Vagina (tissue), 2 donors: ENCODE data around the gene PLD2. TPM values are rescaled to one million over a fixed set of nuclear protein-coding genes. Genes with fewer than 3 reads are reported as not detected.
A peak's percentile ranks its signal among the peaks of the same experiment; 100 is the strongest.

Source experiments
- DNase-seq, 2 donors: peaks; one replicate each; pipeline ENCODE4 v3.0.0-alpha.2; 2017; ENCODE audit errors: extremely low spot score in 2 of 2
- H3K27ac ChIP-seq: fragments of 200-600 bp; sonication (generic); one replicate; pipeline ENCODE4 v1.5.1; 2019
- H3K27me3 ChIP-seq: fragments of 200-600 bp; sonication (generic); one replicate; pipeline ENCODE4 v1.5.1; 2019
- H3K36me3 ChIP-seq, 2 donors: fragments of 200-600 bp; sonication (generic); one replicate each; pipeline ENCODE4 v1.5.1; 2017 to 2019
- H3K4me1 ChIP-seq: fragments of 200-600 bp; sonication (generic); one replicate; pipeline ENCODE4 v1.5.1; 2019
- H3K4me3 ChIP-seq, 2 donors: fragments of 200-600 bp; sonication (generic); 1 replicate in 1 of 2; 2 replicates in 1 of 2; pipeline ENCODE4 v1.5.1; 2016 to 2019
- H3K9me3 ChIP-seq: fragments of 200-600 bp; sonication (generic); one replicate; pipeline ENCODE4 v1.5.1; 2019
- POLR2A ChIP-seq, 2 donors: fragments of 450-650 bp; IDR thresholded peaks; one replicate each; pipeline ENCODE4 v1.6.1; 2017; ENCODE audit warnings: antibody characterized with exemption in 2 of 2, mild to moderate bottlenecking in 2 of 2, moderate library complexity in 2 of 2
- POLR2AphosphoS5 ChIP-seq, 2 donors: sonication (generic); formaldehyde crosslinking; IDR thresholded peaks; one replicate each; pipeline ENCODE4 v1.9.0; 2017; ENCODE audit warnings: antibody characterized with exemption in 2 of 2, mild to moderate bottlenecking in 2 of 2, low read depth in 1 of 2; ENCODE audit not compliant: insufficient read depth in 1 of 2
- intact Hi-C: fragments of 100-400 bp; cut with DNase I; formaldehyde crosslinking; loops from one replicate; pipeline ENCODE4 v1.15.1; 2023
- total RNA-seq: library from RNA; depleted of rRNA; stranded (reverse); fragments of >200 nt; gene quantifications from one replicate; pipeline ENCODE4 v1.2.3, GENCODE V29; 2016
- TF ChIP-seq, protein P1 (sequence below), 3 experiments: fragments of 450-650 bp in 2 of 3; fragments of 200-600 bp in 1 of 3; sonication (generic) in 1 of 3; IDR thresholded peaks; one replicate each; pipeline ENCODE4 v1.5.1; 2017 to 2019; ENCODE audit warnings: antibody characterized with exemption in 3 of 3, mild to moderate bottlenecking in 2 of 3, moderate library complexity in 2 of 3

PLD2 gene
- total RNA-seq, 1 donor from 2014 or later, result 63.6 TPM

DNA sequence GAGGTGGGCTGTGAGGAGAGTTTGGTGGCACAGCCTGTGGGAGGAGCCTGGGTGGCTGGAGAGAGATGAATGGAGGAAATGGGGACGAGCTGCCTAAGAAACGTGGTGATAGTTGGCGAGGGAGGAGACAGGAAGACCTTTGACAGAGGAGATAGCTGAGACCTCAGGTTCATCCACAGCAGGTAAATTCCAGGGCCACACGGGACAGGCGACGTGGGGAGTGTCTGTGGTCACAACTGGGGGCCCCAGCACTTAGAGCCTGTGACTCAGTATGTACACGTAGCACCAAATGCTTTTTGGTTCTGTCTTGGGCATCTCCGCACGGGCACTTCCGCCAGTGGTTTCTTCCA, 33.9 kb downstream of the PLD2 start:
- no peaks in the 10 kb centered on the region for H3K9me3 ChIP-seq
- peaks cover 55% of the 10 kb centered on the region for H3K4me1 ChIP-seq
- intact Hi-C loops, result no loop called here
- H3K27me3 ChIP-seq, result no peaks in the 10 kb centered on the region
- H3K4me3 ChIP-seq, result no peak overlapping the region
- no peak for TF ChIP-seq POLR2A (IDR thresholded peaks at IDR 0.05)
- TF ChIP-seq POLR2AphosphoS5 (IDR thresholded peaks at IDR 0.05; ENCODE audit: insufficient read depth in 1 of 2, low read depth in 1 of 2), result no peak
- H3K36me3 ChIP-seq, result no peaks in the 10 kb centered on the region
- no peak for DNase-seq
- H3K27ac ChIP-seq, result no peak overlapping the region

DNA sequence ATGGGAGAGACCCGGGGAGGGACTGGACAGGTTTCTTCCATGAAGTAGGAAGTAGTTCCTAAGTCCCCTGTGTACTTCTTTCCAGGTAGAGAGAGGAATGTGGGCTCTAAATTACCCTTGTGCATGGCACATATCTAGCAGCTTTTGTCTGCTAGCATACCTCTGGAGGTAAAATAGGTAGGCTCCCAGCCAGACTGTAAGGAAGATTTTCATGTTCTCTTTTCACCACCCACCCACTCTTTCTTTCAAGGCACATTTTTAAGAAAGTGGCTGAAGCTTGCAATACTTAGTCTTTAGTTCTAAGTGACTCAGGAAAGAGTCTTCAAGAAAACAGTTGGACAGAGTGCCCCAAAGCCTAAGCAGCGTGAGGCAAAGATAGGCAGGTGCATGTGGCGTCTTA, 35.4 kb downstream of the PLD2 start:
- TF ChIP-seq, protein P1, sequence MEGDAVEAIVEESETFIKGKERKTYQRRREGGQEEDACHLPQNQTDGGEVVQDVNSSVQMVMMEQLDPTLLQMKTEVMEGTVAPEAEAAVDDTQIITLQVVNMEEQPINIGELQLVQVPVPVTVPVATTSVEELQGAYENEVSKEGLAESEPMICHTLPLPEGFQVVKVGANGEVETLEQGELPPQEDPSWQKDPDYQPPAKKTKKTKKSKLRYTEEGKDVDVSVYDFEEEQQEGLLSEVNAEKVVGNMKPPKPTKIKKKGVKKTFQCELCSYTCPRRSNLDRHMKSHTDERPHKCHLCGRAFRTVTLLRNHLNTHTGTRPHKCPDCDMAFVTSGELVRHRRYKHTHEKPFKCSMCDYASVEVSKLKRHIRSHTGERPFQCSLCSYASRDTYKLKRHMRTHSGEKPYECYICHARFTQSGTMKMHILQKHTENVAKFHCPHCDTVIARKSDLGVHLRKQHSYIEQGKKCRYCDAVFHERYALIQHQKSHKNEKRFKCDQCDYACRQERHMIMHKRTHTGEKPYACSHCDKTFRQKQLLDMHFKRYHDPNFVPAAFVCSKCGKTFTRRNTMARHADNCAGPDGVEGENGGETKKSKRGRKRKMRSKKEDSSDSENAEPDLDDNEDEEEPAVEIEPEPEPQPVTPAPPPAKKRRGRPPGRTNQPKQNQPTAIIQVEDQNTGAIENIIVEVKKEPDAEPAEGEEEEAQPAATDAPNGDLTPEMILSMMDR (IDR thresholded peaks at IDR 0.05), result no peak
- TF ChIP-seq POLR2A (IDR thresholded peaks at IDR 0.05) (no peak), POLR2AphosphoS5 (IDR thresholded peaks at IDR 0.05; ENCODE audit: insufficient read depth in 1 of 2, low read depth in 1 of 2) (no peak)
- intact Hi-C loops, result no loop called here
- Histone ChIP-seq H3K9me3 (no peaks in the 10 kb centered on the region), H3K36me3 (no peaks in the 10 kb centered on the region), H3K4me3 (no peak overlapping the region), H3K27me3 (no peaks in the 10 kb centered on the region), H3K27ac (no peak overlapping the region), H3K4me1 (peaks cover 53% of the 10 kb centered on the region)
- DNase-seq, result no peak

- no peak overlapping the region for H3K4me3 ChIP-seq
- no peaks in the 10 kb centered on the region for H3K9me3 ChIP-seq
- no peaks in the 10 kb centered on the region for H3K36me3 ChIP-seq
- intact Hi-C loops, result no loop called here
- H3K27ac ChIP-seq, result no peak overlapping the region
- no peak for DNase-seq
- no peak for TF ChIP-seq POLR2A (IDR thresholded peaks at IDR 0.05)
- peaks cover 53% of the 10 kb centered on the region for H3K4me1 ChIP-seq
- H3K27me3 ChIP-seq, result no peaks in the 10 kb centered on the region
Observed at GRCh38 chr17:4843321-4844000, 36.5 kb downstream of the PLD2 start.

DNA sequence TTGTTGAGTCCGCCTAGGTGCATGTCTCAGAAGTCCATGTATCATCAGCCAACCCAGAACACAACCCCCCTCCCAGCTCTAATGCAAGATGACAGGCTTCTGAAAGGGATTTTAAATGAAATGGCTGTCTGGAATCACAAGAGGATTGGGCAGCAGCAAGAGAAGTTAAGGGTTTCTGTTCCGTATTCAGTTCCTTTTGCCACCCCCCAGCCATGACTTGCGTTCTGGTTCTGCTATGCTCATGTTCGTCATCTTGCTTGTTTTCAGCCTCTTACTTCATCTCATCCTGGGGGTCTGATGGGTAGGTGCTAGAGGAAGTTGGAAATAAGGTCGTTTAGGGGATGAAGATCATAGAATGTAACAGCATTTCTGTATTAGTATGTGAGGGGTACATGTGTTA, 38.2 kb downstream of the PLD2 start:
- H3K9me3 ChIP-seq, result no peaks in the 10 kb centered on the region
- intact Hi-C loops, result no loop called here
- DNase-seq, result no peak
- H3K4me3 ChIP-seq, result no peak overlapping the region
- H3K4me1 ChIP-seq, result peaks cover 53% of the 10 kb centered on the region
- no peak overlapping the region for H3K27ac ChIP-seq
- no peaks in the 10 kb centered on the region for H3K27me3 ChIP-seq
- no peaks in the 10 kb centered on the region for H3K36me3 ChIP-seq
- TF ChIP-seq POLR2AphosphoS5 (IDR thresholded peaks at IDR 0.05; ENCODE audit: insufficient read depth in 1 of 2, low read depth in 1 of 2) (no peak), POLR2A (IDR thresholded peaks at IDR 0.05) (no peak)
- TF ChIP-seq, protein P1 (IDR thresholded peaks at IDR 0.05), result no peak

DNA sequence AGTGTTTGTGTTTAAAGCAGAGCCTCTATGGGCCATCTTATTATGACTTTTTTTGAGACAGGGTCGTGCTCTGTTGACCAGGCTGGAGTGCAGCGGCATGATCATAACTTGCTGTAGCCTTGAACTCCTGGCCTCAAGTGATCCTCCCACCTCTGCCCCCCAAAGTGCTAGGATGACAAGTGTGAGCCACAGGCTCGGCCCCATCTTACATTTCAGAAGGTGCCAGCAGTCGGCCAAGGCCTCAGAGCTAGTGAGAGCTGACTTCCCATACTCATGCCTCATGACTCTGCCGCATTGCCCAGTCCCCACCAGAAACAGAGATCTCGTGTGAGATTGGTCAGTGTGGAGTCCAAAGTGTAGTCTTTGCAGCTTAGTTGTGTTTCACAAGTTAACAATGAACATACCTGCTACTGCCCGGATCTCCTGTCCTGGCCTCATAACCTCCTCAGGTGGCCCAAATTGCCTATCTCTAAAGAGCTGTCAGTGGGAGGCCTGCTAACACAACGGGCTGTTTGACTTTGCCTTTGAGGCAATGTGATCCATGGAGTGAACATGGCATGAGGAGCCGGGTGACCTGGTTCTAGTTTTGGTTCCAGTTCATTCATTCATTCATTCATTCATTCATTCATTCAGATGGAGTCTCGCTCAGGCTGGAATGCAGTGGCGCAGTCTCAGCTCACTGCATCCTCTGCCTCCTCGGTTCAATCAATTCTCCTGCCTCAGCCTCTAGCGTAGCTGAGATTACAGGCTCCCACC, 39.9 kb downstream of the PLD2 start:
- no peak overlapping the region for H3K4me3 ChIP-seq
- no peaks in the 10 kb centered on the region for H3K36me3 ChIP-seq
- H3K27ac ChIP-seq, result no peak overlapping the region
- H3K27me3 ChIP-seq, result no peaks in the 10 kb centered on the region
- no peaks in the 10 kb centered on the region for H3K9me3 ChIP-seq
- peaks cover 57% of the 10 kb centered on the region for H3K4me1 ChIP-seq
- DNase-seq, result no peak
- TF ChIP-seq POLR2A (IDR thresholded peaks at IDR 0.05), result no peak
- TF ChIP-seq POLR2AphosphoS5 (IDR thresholded peaks at IDR 0.05; ENCODE audit: insufficient read depth in 1 of 2, low read depth in 1 of 2), result no peak
- TF ChIP-seq, protein P1 (IDR thresholded peaks at IDR 0.05), result no peak
- intact Hi-C loops, result no loop called here

GRCh38 chr17:4849011-4849536, 42.1 kb downstream of the PLD2 start:
- Histone ChIP-seq H3K27me3 (no peaks in the 10 kb centered on the region), H3K27ac (peak overlapping the region; percentile 64), H3K4me1 (peaks cover 66% of the 10 kb centered on the region), H3K9me3 (no peaks in the 10 kb centered on the region), H3K4me3 (no peak overlapping the region), H3K36me3 (no peaks in the 10 kb centered on the region)
- TF ChIP-seq POLR2A (IDR thresholded peaks at IDR 0.05) (no peak), POLR2AphosphoS5 (IDR thresholded peaks at IDR 0.05; ENCODE audit: insufficient read depth in 1 of 2, low read depth in 1 of 2) (peak in 1 of 2 donors; percentile 60)
- no peak for DNase-seq
- intact Hi-C loops, result no loop called here
